M059J (cell line): ENCODE results near the gene DCANP1. TPM values are rescaled to one million over a fixed set of nuclear protein-coding genes. Genes with fewer than 3 reads are reported as not detected.

Experiments
- DNase-seq: peaks from one replicate; pipeline ENCODE4 v3.0.0-alpha.2; 2012; ENCODE audit warnings: low read depth
- total RNA-seq: library from RNA; depleted of rRNA; stranded (reverse); fragments of >200 nt; shearing (Covaris generic); gene quantifications from 2 replicates; pipeline ENCODE4 v1.2.3, GENCODE V29; 2014; rRNA removed

Gene DCANP1
- total RNA-seq, 1 experiment from 2014 or later: not detected

GRCh38 chr5:135423146-135423845, 23.9 kb downstream of the DCANP1 start:
- peak; percentile 68 for DNase-seq

- no peak for DNase-seq
These were observed 24.7 kb downstream of the DCANP1 start for GRCh38 chr5:135422419-135422818.

- DNase-seq: no peak
These were observed 30.1 kb downstream of the DCANP1 start for GRCh38 chr5:135417083-135417482.

DNA sequence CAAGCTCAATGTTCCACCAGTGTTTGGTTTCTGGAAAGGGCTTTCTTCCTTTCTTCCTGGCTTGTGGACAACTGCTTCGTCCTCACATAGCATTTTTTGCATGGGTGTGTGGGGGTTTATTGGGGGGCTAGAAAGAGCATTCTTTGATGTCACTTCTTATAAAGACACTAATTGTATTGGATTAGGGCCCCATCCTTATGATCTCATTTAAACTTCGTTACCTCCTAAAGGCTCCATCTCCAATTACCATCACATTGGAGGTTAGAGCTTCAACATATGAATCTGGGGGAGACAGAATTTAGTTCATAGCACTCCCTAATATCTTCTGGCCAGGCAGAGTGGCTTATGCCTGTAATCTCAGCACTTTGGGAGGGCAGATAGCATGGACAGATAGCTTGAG, 42.1 kb downstream of the DCANP1 start:
- no peak for DNase-seq

- no peak for DNase-seq
These were observed 45.1 kb downstream of the DCANP1 start for GRCh38 chr5:135402031-135402430.

DNA sequence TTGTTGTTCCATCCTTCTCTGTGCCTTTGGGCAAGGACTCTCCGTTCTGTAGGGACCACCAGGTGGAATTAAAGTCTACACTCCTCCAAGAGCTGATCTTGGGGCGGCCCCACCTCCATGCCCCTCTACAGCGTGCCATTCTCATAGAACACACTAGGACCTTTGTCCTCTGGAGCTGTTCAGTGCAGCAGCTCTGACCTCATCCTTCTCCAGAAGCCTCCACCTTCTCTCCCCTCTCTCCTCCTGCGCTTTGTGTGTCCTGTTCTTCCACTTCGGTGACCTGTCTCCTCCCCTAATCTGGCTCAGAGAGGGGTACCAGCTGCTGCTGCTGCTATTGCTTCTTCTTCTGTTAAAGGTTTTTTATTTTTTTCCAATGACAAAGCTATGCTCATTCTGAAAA, 46.3 kb downstream of the DCANP1 start:
- DNase-seq: no peak

- DNase-seq: no peak
These were observed 47.2 kb downstream of the DCANP1 start for GRCh38 chr5:135399794-135400542.

DNA sequence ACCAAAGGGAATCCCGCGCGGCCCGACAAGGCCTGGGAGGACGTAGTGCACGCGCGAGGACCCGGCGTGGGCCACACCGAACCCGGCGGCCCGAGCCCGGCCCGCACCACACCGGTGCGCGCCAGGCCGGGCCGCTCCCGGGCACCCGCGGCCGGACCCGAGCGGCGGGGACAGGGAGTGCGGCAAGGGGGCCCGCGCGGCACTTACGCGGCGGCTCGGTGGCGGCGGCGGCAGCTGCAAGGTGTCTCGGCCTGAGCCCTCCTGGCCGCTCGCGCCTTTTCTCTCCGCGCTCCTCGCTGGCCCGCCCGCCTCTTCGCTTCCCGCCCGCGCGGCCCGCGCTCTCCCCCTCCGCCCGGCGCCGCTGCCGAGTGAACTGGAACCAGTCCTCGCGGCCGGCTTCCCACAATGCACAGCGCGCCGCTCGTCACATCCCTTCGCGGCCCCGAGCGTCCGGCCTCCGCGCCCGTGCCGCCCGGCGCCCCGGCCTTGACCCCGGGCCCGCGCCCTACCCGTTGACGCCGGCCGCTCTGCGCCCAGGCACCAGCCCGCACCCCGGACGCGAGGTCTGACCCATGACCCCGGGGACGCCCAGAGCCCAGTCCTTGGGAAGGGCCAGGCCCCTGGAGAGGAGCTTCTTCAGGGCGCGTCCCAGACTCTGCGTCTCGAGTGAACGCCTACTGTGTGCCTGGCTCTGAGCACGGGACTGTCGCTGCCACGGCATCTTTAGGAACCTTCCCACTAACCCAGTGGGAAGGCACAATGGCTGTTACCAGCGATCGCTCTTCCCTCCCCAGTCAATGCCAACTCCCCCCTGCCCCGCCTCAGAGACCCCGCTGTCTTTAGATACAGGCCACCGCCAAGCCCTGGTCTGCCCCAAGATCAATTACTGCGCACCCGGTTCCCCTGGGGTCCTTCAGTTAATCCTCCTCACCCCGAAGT, 48.0 kb downstream of the DCANP1 start, which contains the start of gene MACROH2A1:
MACROH2A1 (minus strand) TSS at position 377 of the 939 bp plus-strand sequence. CDS start 10,138 bp downstream, outside the sequence.
- DNase-seq: peak; percentile 85

DNA sequence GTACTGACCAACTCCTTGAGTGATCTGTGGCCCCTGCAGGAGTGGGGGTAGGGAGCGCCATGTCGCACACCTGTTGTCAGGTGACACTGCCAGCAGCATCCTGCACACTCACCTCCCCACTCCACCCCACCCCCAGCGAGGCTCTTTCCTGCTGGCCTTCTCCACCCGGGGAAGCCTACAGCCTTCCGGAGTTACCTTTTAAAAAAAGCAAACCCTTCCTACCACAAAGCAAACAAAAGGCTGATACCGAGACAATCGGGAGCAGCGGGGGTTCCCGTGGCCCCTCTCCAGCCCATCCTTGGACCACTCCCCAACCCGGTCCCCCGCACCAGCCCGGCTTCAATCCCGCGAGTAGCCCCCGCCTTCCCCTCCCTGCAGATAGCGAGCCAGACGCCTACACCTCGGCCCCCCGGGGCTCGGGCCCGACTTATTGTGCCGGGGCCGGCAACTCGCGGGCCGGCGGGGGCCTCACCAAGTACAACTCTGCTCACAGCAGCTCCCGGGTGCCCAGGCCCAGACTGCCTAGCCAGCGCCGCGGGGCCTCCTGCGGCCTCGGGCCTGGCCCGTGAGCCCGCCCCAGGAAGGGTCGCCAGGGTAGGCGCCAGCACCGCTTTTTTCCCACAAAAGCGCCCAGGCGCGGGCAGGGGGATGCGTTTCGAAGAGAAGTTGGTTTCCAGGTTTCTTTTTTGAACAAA, 48.8 kb downstream of the DCANP1 start:
- peak; percentile 46 for DNase-seq

DNA sequence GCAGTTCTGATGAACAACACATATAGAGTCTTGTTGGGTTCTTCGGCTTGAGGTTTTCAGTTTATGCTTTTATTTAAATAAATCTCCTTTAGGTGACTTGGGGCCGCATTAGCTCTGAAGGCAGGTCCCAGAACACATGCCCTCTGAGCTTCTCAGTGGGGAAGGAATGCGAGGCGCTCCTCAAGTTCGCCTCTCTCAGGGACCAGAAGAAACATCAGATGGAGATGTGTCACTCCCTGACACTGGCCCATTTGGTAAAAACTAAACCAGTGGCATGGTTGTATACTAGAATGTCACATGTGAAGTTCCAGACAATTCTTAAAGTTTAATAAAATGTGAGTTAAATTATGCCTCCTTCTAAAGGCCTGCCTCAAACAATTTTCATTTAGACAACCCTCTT, 50.1 kb downstream of the DCANP1 start:
- no peak for DNase-seq

- no peak for DNase-seq
These were observed 50.6 kb downstream of the DCANP1 start for GRCh38 chr5:135396459-135397055.

GRCh38 chr5:135395866-135396265, 51.3 kb downstream of the DCANP1 start:
- DNase-seq: no peak

GRCh38 chr5:135395451-135395850, 51.7 kb downstream of the DCANP1 start:
- DNase-seq: peak; percentile 32

Other genes starting within 250 kb of the DCANP1 start
- 349 and 422 TPM in 2 replicates for gene MACROH2A1, start 48.1 kb downstream of the DCANP1 start, total RNA-seq
- not detected in 2 replicates for gene TIFAB, start 5.0 kb upstream of the DCANP1 start, total RNA-seq
- gene NEUROG1, start 88.6 kb upstream of the DCANP1 start, total RNA-seq: not detected in 2 replicates
- 0.62 TPM in 1 of 2 replicates, not detected in the other for gene CXCL14, start 131.6 kb upstream of the DCANP1 start, total RNA-seq